Lower leg skin (tissue), 4 donors: ENCODE data around the gene CACNB4. TPM values are rescaled to one million over a fixed set of nuclear protein-coding genes. Genes with fewer than 3 reads are reported as not detected.

ENCODE experiments used
- DNase-seq, 2 donors: peaks; one replicate each; pipeline ENCODE4 v3.0.0-alpha.2; 2019; ENCODE audit warnings: low spot score in 2 of 2
- H3K4me3 ChIP-seq: fragments of 200-600 bp; sonication (generic); 2 replicates; pipeline ENCODE4 v1.5.1; 2017; ENCODE audit warnings: mild to moderate bottlenecking, low read depth; ENCODE audit not compliant: poor library complexity, severe bottlenecking
- POLR2A ChIP-seq, 2 donors: fragments of 450-650 bp; IDR thresholded peaks; one replicate each; pipeline ENCODE4 v1.6.1; 2016 to 2017; ENCODE audit warnings: antibody characterized with exemption in 2 of 2, mild to moderate bottlenecking in 1 of 2, moderate library complexity in 1 of 2
- WGBS, 2 donors: methylation state at CpG; one replicate each; pipeline ENCODE4 v1.1.5; 2018; 5-methylcytosine and 5-hydroxymethylcytosine counted together
- intact Hi-C: fragments of 100-400 bp; cut with DNase I; formaldehyde crosslinking; loops from one replicate; pipeline ENCODE4 v1.15.0; 2023; ENCODE audit warnings: low total_unique reads
- total RNA-seq, 4 donors: library from RNA; depleted of rRNA; stranded (reverse); fragments of >200 nt; gene quantifications; one replicate each; pipeline ENCODE4 v1.1.0, GENCODE V29; 2016
- TF ChIP-seq, protein P1 (sequence below), 3 donors: fragments of 450-650 bp; IDR thresholded peaks; one replicate each; pipeline ENCODE4 v1.5.1; 2016; ENCODE audit warnings: antibody characterized with exemption in 3 of 3, mild to moderate bottlenecking in 3 of 3, moderate library complexity in 2 of 3

Gene CACNB4
- total RNA-seq, 4 donors from 2014 or later: 2.4 to 6.3 (median 3.5) TPM

GRCh38 chr2:151853070-151853758 lies 245.6 kb downstream of the CACNB4 start:
- TF ChIP-seq POLR2A (IDR thresholded peaks at IDR 0.05): no peak
- TF ChIP-seq, protein P1, sequence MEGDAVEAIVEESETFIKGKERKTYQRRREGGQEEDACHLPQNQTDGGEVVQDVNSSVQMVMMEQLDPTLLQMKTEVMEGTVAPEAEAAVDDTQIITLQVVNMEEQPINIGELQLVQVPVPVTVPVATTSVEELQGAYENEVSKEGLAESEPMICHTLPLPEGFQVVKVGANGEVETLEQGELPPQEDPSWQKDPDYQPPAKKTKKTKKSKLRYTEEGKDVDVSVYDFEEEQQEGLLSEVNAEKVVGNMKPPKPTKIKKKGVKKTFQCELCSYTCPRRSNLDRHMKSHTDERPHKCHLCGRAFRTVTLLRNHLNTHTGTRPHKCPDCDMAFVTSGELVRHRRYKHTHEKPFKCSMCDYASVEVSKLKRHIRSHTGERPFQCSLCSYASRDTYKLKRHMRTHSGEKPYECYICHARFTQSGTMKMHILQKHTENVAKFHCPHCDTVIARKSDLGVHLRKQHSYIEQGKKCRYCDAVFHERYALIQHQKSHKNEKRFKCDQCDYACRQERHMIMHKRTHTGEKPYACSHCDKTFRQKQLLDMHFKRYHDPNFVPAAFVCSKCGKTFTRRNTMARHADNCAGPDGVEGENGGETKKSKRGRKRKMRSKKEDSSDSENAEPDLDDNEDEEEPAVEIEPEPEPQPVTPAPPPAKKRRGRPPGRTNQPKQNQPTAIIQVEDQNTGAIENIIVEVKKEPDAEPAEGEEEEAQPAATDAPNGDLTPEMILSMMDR (IDR thresholded peaks at IDR 0.05): no peak
- WGBS, 2 donors: 86 to 95% methylated on average over 3 of the region's 3 CpGs
- no peak overlapping the region for H3K4me3 ChIP-seq
- DNase-seq: no peak
- intact Hi-C loops: no loop called here

GRCh38 chr2:151852260-151853069 lies 246.4 kb downstream of the CACNB4 start:
- 75% methylated on average over 6 of the region's 6 CpGs for WGBS, 2 donors
- H3K4me3 ChIP-seq: no peak overlapping the region
- DNase-seq: no peak
- TF ChIP-seq, protein P1 (IDR thresholded peaks at IDR 0.05): no peak
- TF ChIP-seq POLR2A (IDR thresholded peaks at IDR 0.05): no peak
- intact Hi-C loops: no loop called here

DNA sequence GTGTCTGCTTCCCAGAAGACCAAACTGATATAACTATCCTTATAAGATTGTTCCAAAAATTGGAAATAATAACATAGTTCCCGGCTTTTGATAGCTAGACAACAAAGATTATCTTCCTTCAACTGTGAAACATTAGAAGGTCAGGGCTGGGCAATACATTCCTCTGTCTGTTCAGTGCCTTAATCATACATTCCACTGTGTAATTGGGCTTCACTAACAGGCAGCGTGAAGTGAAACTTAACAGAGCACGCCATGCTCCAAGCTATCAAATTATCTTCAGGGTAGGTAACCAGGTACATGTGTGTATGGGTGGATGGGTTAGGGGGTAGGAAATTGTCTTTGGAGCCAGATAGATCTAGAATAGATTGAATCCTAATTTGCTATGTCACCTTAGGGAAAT lies 247.1 kb downstream of the CACNB4 start:
- TF ChIP-seq POLR2A (IDR thresholded peaks at IDR 0.05): no peak
- TF ChIP-seq, protein P1 (IDR thresholded peaks at IDR 0.05): no peak
- intact Hi-C loops: no loop called here
- no peak for DNase-seq
- H3K4me3 ChIP-seq: no peak overlapping the region
- WGBS, 2 donors: 82 to 83% methylated on average over 3 of the region's 3 CpGs

DNA sequence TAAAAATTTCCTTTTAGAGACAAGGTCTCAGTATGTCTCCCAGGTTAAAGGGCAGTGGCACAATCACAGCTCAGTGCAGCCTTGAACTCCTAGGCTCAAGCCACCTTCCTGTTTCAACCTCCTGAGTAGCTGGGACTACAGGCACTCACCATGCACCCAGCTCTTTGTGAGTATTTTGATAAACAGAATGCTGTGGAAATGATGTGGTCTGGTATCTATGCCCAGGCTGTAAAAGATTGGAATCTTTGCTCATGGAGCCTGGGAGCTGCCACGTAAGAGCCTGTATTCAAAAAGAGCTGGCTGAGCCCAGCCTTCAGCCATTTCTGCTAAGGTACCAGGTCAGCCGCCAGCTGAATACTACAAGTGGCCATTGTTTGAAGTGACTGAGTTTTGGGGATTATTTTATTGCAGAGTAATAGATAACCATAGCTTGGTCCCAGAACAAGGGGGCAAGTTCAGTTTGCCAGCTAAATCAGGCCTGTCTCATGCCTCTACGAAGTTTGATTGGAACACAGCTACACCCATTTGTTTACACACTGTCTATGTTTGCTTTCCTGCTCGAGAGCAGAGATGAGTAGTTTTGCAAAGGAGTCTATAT lies 249.3 kb downstream of the CACNB4 start:
- no peak for DNase-seq
- WGBS, 2 donors: 89 to 92% methylated on average over 4 of the region's 4 CpGs
- H3K4me3 ChIP-seq: no peak overlapping the region
- no peak for TF ChIP-seq POLR2A (IDR thresholded peaks at IDR 0.05)
- TF ChIP-seq, protein P1 (IDR thresholded peaks at IDR 0.05): no peak
- intact Hi-C loops: no loop called here

- intact Hi-C loops: no loop called here
- no peak for DNase-seq
- no peak overlapping the region for H3K4me3 ChIP-seq
- TF ChIP-seq POLR2A (IDR thresholded peaks at IDR 0.05): no peak
- TF ChIP-seq, protein P1 (IDR thresholded peaks at IDR 0.05): no peak
- WGBS, 2 donors: 95 to 99% methylated on average over 2 of the region's 2 CpGs
These were observed 253.0 kb downstream of the CACNB4 start for GRCh38 chr2:151845884-151846283.
